Upper lobe of left lung (tissue), 4 donors: Measurements from ENCODE around the gene MSI2.

Experiments used
- CTCF ChIP-seq, 6 experiments: fragments of 450-650 bp in 4 of 6; fragments of 200-600 bp in 2 of 6; sonication (generic) in 2 of 6; IDR thresholded peaks; one replicate each; pipeline ENCODE4 v1.5.1; 2016 to 2019; ENCODE audit warnings: antibody characterized with exemption in 6 of 6
- EP300 ChIP-seq, 4 donors: sonication (generic); formaldehyde crosslinking; IDR thresholded peaks; one replicate each; pipeline ENCODE4 v1.5.1; 2017; ENCODE audit warnings: antibody characterized with exemption in 4 of 4, control low read depth in 2 of 4
- POLR2A ChIP-seq, 4 donors: fragments of 450-650 bp; IDR thresholded peaks; one replicate each; pipeline ENCODE4 v1.5.1; 2016 to 2017; ENCODE audit warnings: antibody characterized with exemption in 4 of 4, mild to moderate bottlenecking in 2 of 4
- POLR2AphosphoS5 ChIP-seq, 2 donors: sonication (generic); formaldehyde crosslinking; IDR thresholded peaks; one replicate each; pipeline ENCODE4 v1.5.1; 2017; ENCODE audit warnings: antibody characterized with exemption in 2 of 2

- TF ChIP-seq CTCF (IDR thresholded peaks at IDR 0.05) (no peak), POLR2A (IDR thresholded peaks at IDR 0.05) (no peak), EP300 (IDR thresholded peaks at IDR 0.05) (no peak), POLR2AphosphoS5 (IDR thresholded peaks at IDR 0.05) (no peak)
These were observed 276.2 kb downstream of the MSI2 start for GRCh38 chr17:57532556-57532955.
